RKO (cell line): ENCODE data around the gene MAGEL2.
A peak's percentile ranks its signal among the peaks of the same experiment; 100 is the strongest.

ENCODE experiments used
- DNase-seq: peaks from one replicate; pipeline ENCODE4 v3.0.0-alpha.2; 2016; ENCODE audit warnings: low spot score

Gene MAGEL2

GRCh38 chr15:23647421-23648370 lies at the start of gene MAGEL2:
Gene MAGEL2 (minus strand): TSS chr15:23647867. CDS start chr15:23647742, 125 bp downstream.
- no peak for DNase-seq

GRCh38 chr15:23695282-23695681 lies 47.6 kb upstream of the MAGEL2 start:
- no peak for DNase-seq

- no peak for DNase-seq
Measured at GRCh38 chr15:23694592-23694991, 46.9 kb upstream of the MAGEL2 start.

GRCh38 chr15:23690450-23690852 lies 42.8 kb upstream of the MAGEL2 start:
- DNase-seq: no peak

- no peak for DNase-seq
Measured at GRCh38 chr15:23690015-23690414, 42.3 kb upstream of the MAGEL2 start.

GRCh38 chr15:23687143-23687470 lies 39.4 kb upstream of the MAGEL2 start, which contains the start of gene NDN:
Gene NDN (minus strand): TSS chr15:23687305. CDS start chr15:23687217, 88 bp downstream.
- no peak for DNase-seq

GRCh38 chr15:23686466-23687142 lies 38.9 kb upstream of the MAGEL2 start:
- no peak for DNase-seq

GRCh38 chr15:23671481-23671880 lies 23.8 kb upstream of the MAGEL2 start:
- DNase-seq: peak; percentile 16

- no peak for DNase-seq
Measured at GRCh38 chr15:23670970-23671369, 23.3 kb upstream of the MAGEL2 start.

- DNase-seq: no peak
Measured at GRCh38 chr15:23663232-23663631, 15.6 kb upstream of the MAGEL2 start.

GRCh38 chr15:23648920-23649515 lies 1.4 kb upstream of the MAGEL2 start:
- DNase-seq: peak; percentile 31

- DNase-seq: no peak
Measured at GRCh38 chr15:23647001-23647295, 719 bp downstream of the MAGEL2 start.

GRCh38 chr15:23646165-23647000 lies 1.3 kb downstream of the MAGEL2 start:
- DNase-seq: no peak

GRCh38 chr15:23645371-23646164 lies 2.1 kb downstream of the MAGEL2 start:
- no peak for DNase-seq

GRCh38 chr15:23644829-23645228 lies 2.8 kb downstream of the MAGEL2 start:
- DNase-seq: no peak

- DNase-seq: peak; percentile 74
Measured at GRCh38 chr15:23642413-23643044, 5.1 kb downstream of the MAGEL2 start.

- DNase-seq: no peak
Measured at GRCh38 chr15:23634181-23634580, 13.5 kb downstream of the MAGEL2 start.

- peak; percentile 60 for DNase-seq
Measured at GRCh38 chr15:23629234-23629805, 18.3 kb downstream of the MAGEL2 start.

GRCh38 chr15:23628612-23629233 lies 18.9 kb downstream of the MAGEL2 start:
- DNase-seq: no peak

- DNase-seq: no peak
Measured at GRCh38 chr15:23616536-23616935, 31.1 kb downstream of the MAGEL2 start.
